GM12892 (cell line): ENCODE data around the gene KATNB1.

Experiments used
- POLR2A ChIP-seq: IDR thresholded peaks from 2 replicates; pipeline ENCODE4 v1.6.1; 2011; ENCODE audit warnings: low read depth, low read length, control low read depth
- POLR2AphosphoS5 ChIP-seq: IDR thresholded peaks from 2 replicates; pipeline ENCODE4 v1.6.1; 2011; ENCODE audit warnings: low read depth, low read length, control low read depth
- TAF1 ChIP-seq: IDR thresholded peaks from 2 replicates; pipeline ENCODE4 v1.6.1; 2011; ENCODE audit warnings: low read depth, mild to moderate bottlenecking, control low read depth, low read length, borderline replicate concordance

GRCh38 chr16:57701759-57702371 is 33.7 kb upstream of the KATNB1 start:
- no peak for TF ChIP-seq POLR2A
- TF ChIP-seq TAF1 = no peak
- no peak for TF ChIP-seq POLR2AphosphoS5
